ENCODE measurements around the gene SIK2.

DNA sequence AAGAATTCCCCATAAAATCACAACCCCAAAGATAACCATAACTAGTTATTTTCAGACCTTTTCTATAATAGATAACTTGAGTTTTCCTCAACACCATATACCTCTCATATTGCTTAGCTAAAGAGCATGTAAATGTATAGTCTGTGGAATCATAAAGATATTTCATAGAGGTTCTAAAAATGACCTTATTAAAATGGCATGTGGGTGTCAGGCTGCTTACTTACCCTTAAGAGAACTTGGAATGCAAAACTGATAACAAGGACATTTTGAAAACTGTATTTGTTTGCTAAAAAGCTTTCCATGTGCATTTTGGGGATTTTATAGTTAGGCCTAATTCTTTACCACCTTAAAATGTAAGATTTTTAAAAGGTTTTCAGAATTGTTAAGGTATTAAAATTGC lies 4.7 kb downstream of the SIK2 start:
- TF ChIP-seq, protein P1, sequence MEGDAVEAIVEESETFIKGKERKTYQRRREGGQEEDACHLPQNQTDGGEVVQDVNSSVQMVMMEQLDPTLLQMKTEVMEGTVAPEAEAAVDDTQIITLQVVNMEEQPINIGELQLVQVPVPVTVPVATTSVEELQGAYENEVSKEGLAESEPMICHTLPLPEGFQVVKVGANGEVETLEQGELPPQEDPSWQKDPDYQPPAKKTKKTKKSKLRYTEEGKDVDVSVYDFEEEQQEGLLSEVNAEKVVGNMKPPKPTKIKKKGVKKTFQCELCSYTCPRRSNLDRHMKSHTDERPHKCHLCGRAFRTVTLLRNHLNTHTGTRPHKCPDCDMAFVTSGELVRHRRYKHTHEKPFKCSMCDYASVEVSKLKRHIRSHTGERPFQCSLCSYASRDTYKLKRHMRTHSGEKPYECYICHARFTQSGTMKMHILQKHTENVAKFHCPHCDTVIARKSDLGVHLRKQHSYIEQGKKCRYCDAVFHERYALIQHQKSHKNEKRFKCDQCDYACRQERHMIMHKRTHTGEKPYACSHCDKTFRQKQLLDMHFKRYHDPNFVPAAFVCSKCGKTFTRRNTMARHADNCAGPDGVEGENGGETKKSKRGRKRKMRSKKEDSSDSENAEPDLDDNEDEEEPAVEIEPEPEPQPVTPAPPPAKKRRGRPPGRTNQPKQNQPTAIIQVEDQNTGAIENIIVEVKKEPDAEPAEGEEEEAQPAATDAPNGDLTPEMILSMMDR (IDR thresholded peaks at IDR 0.05): no peak
- no peak for TF ChIP-seq POLR2A (IDR thresholded peaks at IDR 0.05)

Measured in thyroid gland (tissue), 4 donors.